ENCODE data around the gene CNOT6L. TPM values are rescaled to one million over a fixed set of nuclear protein-coding genes. Genes with fewer than 3 reads are reported as not detected.

CNOT6L gene
- total and polyA plus RNA-seq, 2 of the 13 experiments (the other 11 are each of a cell fraction or from before 2014, with no cell fraction given): 7.9 to 13.5 TPM

- TF ChIP-seq, protein P1, sequence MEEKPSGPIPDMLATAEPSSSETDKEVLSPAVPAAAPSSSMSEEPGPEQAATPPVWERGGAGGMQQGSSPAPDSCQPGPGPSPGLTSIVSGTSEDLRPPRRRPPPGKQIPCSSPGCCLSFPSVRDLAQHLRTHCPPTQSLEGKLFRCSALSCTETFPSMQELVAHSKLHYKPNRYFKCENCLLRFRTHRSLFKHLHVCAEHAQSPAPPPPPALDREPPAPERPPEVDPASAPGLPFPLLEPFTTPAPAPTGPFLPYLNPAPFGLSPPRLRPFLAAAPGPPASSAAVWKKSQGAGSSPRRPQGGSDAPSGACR (CRISPR knock-in tag; IDR thresholded peaks at IDR 0.05): no peak
- TF ChIP-seq ZNF772 (CRISPR knock-in tag; IDR thresholded peaks at IDR 0.05) (no peak), ZMYM2 (CRISPR knock-in tag; IDR thresholded peaks at IDR 0.05) (no peak), ZNF564 (CRISPR knock-in tag; IDR thresholded peaks at IDR 0.05) (no peak), ARHGAP35 (CRISPR knock-in tag; IDR thresholded peaks at IDR 0.05; ENCODE audit: borderline replicate concordance) (no peak), GATA4 (IDR thresholded peaks at IDR 0.05; ENCODE audit: borderline replicate concordance, low read depth) (no peak), IRX3 (CRISPR knock-in tag; IDR thresholded peaks at IDR 0.05; ENCODE audit: borderline replicate concordance, low read depth) (no peak), JARID2 (CRISPR knock-in tag; IDR thresholded peaks at IDR 0.05; ENCODE audit: insufficient replicate concordance) (no peak), ZNF773 (CRISPR knock-in tag; IDR thresholded peaks at IDR 0.05; ENCODE audit: borderline replicate concordance) (no peak)
- TF ChIP-seq, protein P2, sequence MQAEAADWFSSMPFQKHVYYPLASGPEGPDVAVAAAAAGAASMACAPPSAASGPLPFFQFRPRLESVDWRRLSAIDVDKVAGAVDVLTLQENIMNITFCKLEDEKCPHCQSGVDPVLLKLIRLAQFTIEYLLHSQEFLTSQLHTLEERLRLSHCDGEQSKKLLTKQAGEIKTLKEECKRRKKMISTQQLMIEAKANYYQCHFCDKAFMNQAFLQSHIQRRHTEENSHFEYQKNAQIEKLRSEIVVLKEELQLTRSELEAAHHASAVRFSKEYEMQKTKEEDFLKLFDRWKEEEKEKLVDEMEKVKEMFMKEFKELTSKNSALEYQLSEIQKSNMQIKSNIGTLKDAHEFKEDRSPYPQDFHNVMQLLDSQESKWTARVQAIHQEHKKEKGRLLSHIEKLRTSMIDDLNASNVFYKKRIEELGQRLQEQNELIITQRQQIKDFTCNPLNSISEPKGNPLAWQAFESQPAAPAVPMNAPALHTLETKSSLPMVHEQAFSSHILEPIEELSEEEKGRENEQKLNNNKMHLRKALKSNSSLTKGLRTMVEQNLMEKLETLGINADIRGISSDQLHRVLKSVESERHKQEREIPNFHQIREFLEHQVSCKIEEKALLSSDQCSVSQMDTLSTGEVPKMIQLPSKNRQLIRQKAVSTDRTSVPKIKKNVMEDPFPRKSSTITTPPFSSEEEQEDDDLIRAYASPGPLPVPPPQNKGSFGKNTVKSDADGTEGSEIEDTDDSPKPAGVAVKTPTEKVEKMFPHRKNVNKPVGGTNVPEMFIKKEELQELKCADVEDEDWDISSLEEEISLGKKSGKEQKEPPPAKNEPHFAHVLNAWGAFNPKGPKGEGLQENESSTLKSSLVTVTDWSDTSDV (CRISPR knock-in tag; IDR thresholded peaks at IDR 0.05): no peak
- TF ChIP-seq, protein P3, sequence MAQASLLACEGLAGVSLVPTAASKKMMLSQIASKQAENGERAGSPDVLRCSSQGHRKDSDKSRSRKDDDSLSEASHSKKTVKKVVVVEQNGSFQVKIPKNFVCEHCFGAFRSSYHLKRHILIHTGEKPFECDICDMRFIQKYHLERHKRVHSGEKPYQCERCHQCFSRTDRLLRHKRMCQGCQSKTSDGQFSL (CRISPR knock-in tag; IDR thresholded peaks at IDR 0.05): no peak
- TF ChIP-seq, protein P4, sequence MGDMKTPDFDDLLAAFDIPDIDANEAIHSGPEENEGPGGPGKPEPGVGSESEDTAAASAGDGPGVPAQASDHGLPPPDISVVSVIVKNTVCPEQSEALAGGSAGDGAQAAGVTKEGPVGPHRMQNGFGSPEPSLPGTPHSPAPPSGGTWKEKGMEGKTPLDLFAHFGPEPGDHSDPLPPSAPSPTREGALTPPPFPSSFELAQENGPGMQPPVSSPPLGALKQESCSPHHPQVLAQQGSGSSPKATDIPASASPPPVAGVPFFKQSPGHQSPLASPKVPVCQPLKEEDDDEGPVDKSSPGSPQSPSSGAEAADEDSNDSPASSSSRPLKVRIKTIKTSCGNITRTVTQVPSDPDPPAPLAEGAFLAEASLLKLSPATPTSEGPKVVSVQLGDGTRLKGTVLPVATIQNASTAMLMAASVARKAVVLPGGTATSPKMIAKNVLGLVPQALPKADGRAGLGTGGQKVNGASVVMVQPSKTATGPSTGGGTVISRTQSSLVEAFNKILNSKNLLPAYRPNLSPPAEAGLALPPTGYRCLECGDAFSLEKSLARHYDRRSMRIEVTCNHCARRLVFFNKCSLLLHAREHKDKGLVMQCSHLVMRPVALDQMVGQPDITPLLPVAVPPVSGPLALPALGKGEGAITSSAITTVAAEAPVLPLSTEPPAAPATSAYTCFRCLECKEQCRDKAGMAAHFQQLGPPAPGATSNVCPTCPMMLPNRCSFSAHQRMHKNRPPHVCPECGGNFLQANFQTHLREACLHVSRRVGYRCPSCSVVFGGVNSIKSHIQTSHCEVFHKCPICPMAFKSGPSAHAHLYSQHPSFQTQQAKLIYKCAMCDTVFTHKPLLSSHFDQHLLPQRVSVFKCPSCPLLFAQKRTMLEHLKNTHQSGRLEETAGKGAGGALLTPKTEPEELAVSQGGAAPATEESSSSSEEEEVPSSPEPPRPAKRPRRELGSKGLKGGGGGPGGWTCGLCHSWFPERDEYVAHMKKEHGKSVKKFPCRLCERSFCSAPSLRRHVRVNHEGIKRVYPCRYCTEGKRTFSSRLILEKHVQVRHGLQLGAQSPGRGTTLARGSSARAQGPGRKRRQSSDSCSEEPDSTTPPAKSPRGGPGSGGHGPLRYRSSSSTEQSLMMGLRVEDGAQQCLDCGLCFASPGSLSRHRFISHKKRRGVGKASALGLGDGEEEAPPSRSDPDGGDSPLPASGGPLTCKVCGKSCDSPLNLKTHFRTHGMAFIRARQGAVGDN (CRISPR knock-in tag; IDR thresholded peaks at IDR 0.05): no peak
- TF ChIP-seq, protein P5, sequence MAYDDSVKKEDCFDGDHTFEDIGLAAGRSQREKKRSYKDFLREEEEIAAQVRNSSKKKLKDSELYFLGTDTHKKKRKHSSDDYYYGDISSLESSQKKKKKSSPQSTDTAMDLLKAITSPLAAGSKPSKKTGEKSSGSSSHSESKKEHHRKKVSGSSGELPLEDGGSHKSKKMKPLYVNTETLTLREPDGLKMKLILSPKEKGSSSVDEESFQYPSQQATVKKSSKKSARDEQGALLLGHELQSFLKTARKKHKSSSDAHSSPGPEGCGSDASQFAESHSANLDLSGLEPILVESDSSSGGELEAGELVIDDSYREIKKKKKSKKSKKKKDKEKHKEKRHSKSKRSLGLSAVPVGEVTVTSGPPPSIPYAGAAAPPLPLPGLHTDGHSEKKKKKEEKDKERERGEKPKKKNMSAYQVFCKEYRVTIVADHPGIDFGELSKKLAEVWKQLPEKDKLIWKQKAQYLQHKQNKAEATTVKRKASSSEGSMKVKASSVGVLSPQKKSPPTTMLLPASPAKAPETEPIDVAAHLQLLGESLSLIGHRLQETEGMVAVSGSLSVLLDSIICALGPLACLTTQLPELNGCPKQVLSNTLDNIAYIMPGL (CRISPR knock-in tag; IDR thresholded peaks at IDR 0.05; ENCODE audit: borderline replicate concordance in 1 of 2, low read depth in 1 of 2): 0 out of 4 replicates have a peak, but pooled peaks of 1 of the 2 experiments have one; percentile 31
- TF ChIP-seq, protein P6, sequence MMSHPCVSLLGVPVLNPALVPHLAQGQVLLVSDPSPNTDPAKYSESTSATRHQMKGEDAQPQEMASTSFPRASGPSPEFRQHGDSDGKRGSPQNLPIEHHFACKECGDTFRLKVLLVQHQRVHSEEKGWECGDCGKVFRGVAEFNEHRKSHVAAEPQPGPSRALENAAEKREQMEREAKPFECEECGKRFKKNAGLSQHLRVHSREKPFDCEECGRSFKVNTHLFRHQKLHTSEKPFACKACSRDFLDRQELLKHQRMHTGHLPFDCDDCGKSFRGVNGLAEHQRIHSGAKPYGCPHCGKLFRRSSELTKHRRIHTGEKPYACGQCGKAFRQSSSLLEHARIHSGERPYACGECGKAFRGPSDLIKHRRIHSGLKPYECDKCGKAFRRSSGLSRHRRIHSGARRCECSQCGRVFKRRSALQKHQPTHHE (CRISPR knock-in tag; IDR thresholded peaks at IDR 0.05; ENCODE audit: borderline replicate concordance): no peak
- TF ChIP-seq, protein P7, sequence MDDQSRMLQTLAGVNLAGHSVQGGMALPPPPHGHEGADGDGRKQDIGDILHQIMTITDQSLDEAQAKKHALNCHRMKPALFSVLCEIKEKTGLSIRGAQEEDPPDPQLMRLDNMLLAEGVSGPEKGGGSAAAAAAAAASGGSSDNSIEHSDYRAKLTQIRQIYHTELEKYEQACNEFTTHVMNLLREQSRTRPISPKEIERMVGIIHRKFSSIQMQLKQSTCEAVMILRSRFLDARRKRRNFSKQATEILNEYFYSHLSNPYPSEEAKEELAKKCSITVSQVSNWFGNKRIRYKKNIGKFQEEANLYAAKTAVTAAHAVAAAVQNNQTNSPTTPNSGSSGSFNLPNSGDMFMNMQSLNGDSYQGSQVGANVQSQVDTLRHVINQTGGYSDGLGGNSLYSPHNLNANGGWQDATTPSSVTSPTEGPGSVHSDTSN (CRISPR knock-in tag; IDR thresholded peaks at IDR 0.05; ENCODE audit: borderline replicate concordance): no peak
Measured at GRCh38 chr4:77699731-77700210, 119.4 kb downstream of the CNOT6L start (continued).
